SK-N-SH treated with all-trans-retinoic acid at 6 μM for 48 hours (cell line): ENCODE results near the gene WASF2.

Experiments used
- ATAC-seq: fragments of 200-7000 bp; cut with Tn5 transposase; 3 replicates; pipeline ENCODE4 v1.9.1; 2020; ENCODE audit warnings: mild to moderate bottlenecking, moderate library complexity
- ARNTL ChIP-seq: fragments of 450-650 bp; formaldehyde crosslinking; IDR thresholded peaks from 2 replicates; pipeline ENCODE4 v1.5.0; 2020; ENCODE audit warnings: low read depth, mild to moderate bottlenecking, moderate library complexity, borderline replicate concordance
- BACH2 ChIP-seq: fragments of 250-450 bp; sonication (Bioruptor Pico); IDR thresholded peaks from 2 replicates; pipeline ENCODE4 v1.9.0; 2021; ENCODE audit warnings: mild to moderate bottlenecking, borderline replicate concordance
- CREB5 ChIP-seq: fragments of 250-450 bp; sonication (Bioruptor Pico); IDR thresholded peaks from 2 replicates; pipeline ENCODE4 v1.5.1; 2020; ENCODE audit warnings: low read depth, mild to moderate bottlenecking, moderate library complexity
- CSDC2 ChIP-seq: fragments of 250-450 bp; sonication (Bioruptor Pico); IDR thresholded peaks from 2 replicates; pipeline ENCODE4 v1.5.0; 2020; ENCODE audit warnings: mild to moderate bottlenecking, moderate library complexity
- ESRRG ChIP-seq: fragments of 250-450 bp; sonication (Bioruptor Pico); IDR thresholded peaks from 2 replicates; pipeline ENCODE4 v1.6.1; 2021; ENCODE audit warnings: mild to moderate bottlenecking
- GLIS3 ChIP-seq: fragments of 250-450 bp; sonication (Bioruptor Pico); IDR thresholded peaks from 2 replicates; pipeline ENCODE4 v1.5.0; 2020; ENCODE audit warnings: mild to moderate bottlenecking, moderate library complexity
- ISL1 ChIP-seq: fragments of 250-450 bp; sonication (Bioruptor Pico); IDR thresholded peaks from 2 replicates; pipeline ENCODE4 v2.1.2; 2022; ENCODE audit warnings: mild to moderate bottlenecking, moderate library complexity
- OSR1 ChIP-seq: fragments of 250-450 bp; sonication (Bioruptor Pico); IDR thresholded peaks from 2 replicates; pipeline ENCODE4 v1.8.0; 2022; ENCODE audit warnings: moderate library complexity, mild to moderate bottlenecking, inconsistent platforms
- PATZ1 ChIP-seq: fragments of 250-450 bp; sonication (Bioruptor Pico); IDR thresholded peaks from 2 replicates; pipeline ENCODE4 v1.8.0; 2020; ENCODE audit warnings: mild to moderate bottlenecking, moderate library complexity, borderline replicate concordance
- POU6F1 ChIP-seq: fragments of 250-450 bp; sonication (Bioruptor Pico); IDR thresholded peaks from 2 replicates; pipeline ENCODE4 v1.8.0; 2021; ENCODE audit warnings: low read depth, mild to moderate bottlenecking, moderate library complexity, borderline replicate concordance
- PPARA ChIP-seq: fragments of 250-450 bp; sonication (Bioruptor Pico); IDR thresholded peaks from 2 replicates; pipeline ENCODE4 v1.5.0; 2020; ENCODE audit warnings: mild to moderate bottlenecking, borderline replicate concordance
- TCF4 ChIP-seq: fragments of 250-450 bp; sonication (Bioruptor Pico); IDR thresholded peaks from 2 replicates; pipeline ENCODE4 v1.8.0; 2021; ENCODE audit warnings: mild to moderate bottlenecking, moderate library complexity, borderline replicate concordance
- TOX ChIP-seq: fragments of 250-450 bp; sonication (Bioruptor Pico); IDR thresholded peaks from 2 replicates; pipeline ENCODE4 v1.8.0; 2021; ENCODE audit warnings: mild to moderate bottlenecking, moderate library complexity, borderline replicate concordance
- TSHZ2 ChIP-seq: fragments of 250-450 bp; sonication (Bioruptor Pico); IDR thresholded peaks from 2 replicates; pipeline ENCODE4 v1.5.0; 2020; ENCODE audit warnings: mild to moderate bottlenecking, moderate library complexity
- ZC3H10 ChIP-seq: fragments of 250-450 bp; sonication (Bioruptor Pico); IDR thresholded peaks from 2 replicates; pipeline ENCODE4 v1.5.1; 2021; ENCODE audit warnings: mild to moderate bottlenecking, moderate library complexity
- ZFP3 ChIP-seq: fragments of 250-450 bp; sonication (Bioruptor Pico); IDR thresholded peaks from 2 replicates; pipeline ENCODE4 v1.5.0; 2020; ENCODE audit warnings: mild to moderate bottlenecking, moderate library complexity
- ZFP30 ChIP-seq: fragments of 450-650 bp; formaldehyde crosslinking; IDR thresholded peaks from 2 replicates; pipeline ENCODE4 v1.5.0; 2022; ENCODE audit warnings: mild to moderate bottlenecking, moderate library complexity
- ZNF565 ChIP-seq: fragments of 450-650 bp; formaldehyde crosslinking; conservative IDR thresholded peaks from 2 replicates; pipeline ENCODE4 v1.5.0; 2020; ENCODE audit warnings: low read depth, mild to moderate bottlenecking, moderate library complexity
- ZNF70 ChIP-seq: fragments of 450-650 bp; formaldehyde crosslinking; IDR thresholded peaks from 2 replicates; pipeline ENCODE4 v1.5.0; 2020; ENCODE audit warnings: mild to moderate bottlenecking, moderate library complexity
- ZNF8 ChIP-seq: fragments of 450-650 bp; formaldehyde crosslinking; IDR thresholded peaks from 2 replicates; pipeline ENCODE4 v1.5.0; 2020; ENCODE audit warnings: mild to moderate bottlenecking, moderate library complexity

Gene WASF2

GRCh38 chr1:27400082-27400962 is 89.6 kb downstream of the WASF2 start (continued):
- no peak for TF ChIP-seq CREB5
- TF ChIP-seq TOX, result no peak
- TF ChIP-seq CSDC2 (CRISPR knock-in tag), result no peak
- no peak for TF ChIP-seq PPARA (CRISPR knock-in tag)
- TF ChIP-seq TSHZ2, result no peak
- TF ChIP-seq ZFP30 (CRISPR knock-in tag), result no peak
- TF ChIP-seq ARNTL, result no peak

- TF ChIP-seq POU6F1, result no peak
- TF ChIP-seq ISL1 (CRISPR knock-in tag), result no peak
- no peak for TF ChIP-seq ZNF70 (CRISPR knock-in tag)
- TF ChIP-seq BACH2 (CRISPR knock-in tag), result no peak
- TF ChIP-seq TCF4 (CRISPR knock-in tag), result no peak
- no peak for TF ChIP-seq OSR1 (CRISPR knock-in tag)
- no peak for TF ChIP-seq ZFP3 (CRISPR knock-in tag)
- TF ChIP-seq ZC3H10 (CRISPR knock-in tag), result no peak
- TF ChIP-seq ESRRG, result no peak
- no peak for TF ChIP-seq PATZ1 (CRISPR knock-in tag)
- no peak for TF ChIP-seq TSHZ2
- no peak for TF ChIP-seq CREB5
- no peak for TF ChIP-seq TOX
- TF ChIP-seq CSDC2 (CRISPR knock-in tag), result no peak
- no peak for TF ChIP-seq ZNF8 (CRISPR knock-in tag)
- no peak for TF ChIP-seq GLIS3 (CRISPR knock-in tag)
- TF ChIP-seq ARNTL, result no peak
- TF ChIP-seq ZNF565 (CRISPR knock-in tag), result no peak
- TF ChIP-seq PPARA (CRISPR knock-in tag), result no peak
- ATAC-seq, result no peak
Observed at GRCh38 chr1:27399251-27400025, 90.5 kb downstream of the WASF2 start.
